Prostate gland (tissue), 2 donors: ENCODE results near the gene STAG1. TPM values are rescaled to one million over a fixed set of nuclear protein-coding genes. Genes with fewer than 3 reads are reported as not detected.
"Not testable (repeated sequence)": the region's sequence is repeated elsewhere in the genome, so short reads cannot be mapped to it uniquely, and the experiment has no call there.

Experiments used
- DNase-seq: peaks from one replicate; pipeline ENCODE4 v3.0.0-alpha.2; 2019; ENCODE audit warnings: low spot score
- H3K27ac ChIP-seq, 2 donors: fragments of 200-600 bp; sonication (generic); 2 replicates each; pipeline ENCODE4 v1.5.1; 2017 to 2019
- H3K27me3 ChIP-seq: fragments of 200-600 bp; sonication (generic); replicated peaks from 2 replicates; pipeline ENCODE4 v1.5.1; 2019; ENCODE audit not compliant: insufficient read depth
- H3K36me3 ChIP-seq, 2 donors: fragments of 200-600 bp; sonication (generic); 1 replicate in 1 of 2; 2 replicates in 1 of 2; pipeline versions ENCODE4 v1.5.1 to v1.8.1; 2017 to 2019
- H3K4me1 ChIP-seq: fragments of 200-600 bp; sonication (generic); replicated peaks from 2 replicates; pipeline ENCODE4 v1.5.1; 2019
- H3K4me3 ChIP-seq, 2 donors: fragments of 200-600 bp; sonication (generic); 2 replicates each; pipeline ENCODE4 v1.5.1; 2017 to 2019
- H3K9me3 ChIP-seq: fragments of 200-600 bp; sonication (generic); 2 replicates; pipeline ENCODE4 v1.5.1; 2017
- POLR2A ChIP-seq: fragments of 450-650 bp; IDR thresholded peaks from one replicate; pipeline ENCODE4 v1.6.1; 2016; ENCODE audit warnings: antibody characterized with exemption, mild to moderate bottlenecking
- POLR2AphosphoS5 ChIP-seq: sonication (generic); formaldehyde crosslinking; IDR thresholded peaks from one replicate; pipeline ENCODE4 v1.6.1; 2017; ENCODE audit warnings: antibody characterized with exemption
- WGBS: methylation state at CpG from one replicate; pipeline ENCODE4 v1.1.5; 2018; 5-methylcytosine and 5-hydroxymethylcytosine counted together
- intact Hi-C: fragments of 100-400 bp; cut with DNase I; formaldehyde crosslinking; loops from one replicate; pipeline ENCODE4 v1.14.2; 2022
- total RNA-seq, 2 donors: library from RNA; depleted of rRNA; stranded (reverse); fragments of >200 nt; gene quantifications; one replicate each; pipeline ENCODE4 v1.1.0, GENCODE V29; 2016
- TF ChIP-seq, protein P1 (sequence below), 4 experiments: fragments of 200-600 bp in 2 of 4; fragments of 450-650 bp in 2 of 4; sonication (generic) in 2 of 4; IDR thresholded peaks; 1 replicate in 3 of 4; 2 replicates in 1 of 4; pipeline ENCODE4 v1.5.1; 2016 to 2019; ENCODE audit warnings: antibody characterized with exemption in 4 of 4, mild to moderate bottlenecking in 2 of 4, moderate library complexity in 2 of 4

The STAG1 gene
- total RNA-seq, 2 donors from 2014 or later = 21.9 to 34.1 TPM

DNA sequence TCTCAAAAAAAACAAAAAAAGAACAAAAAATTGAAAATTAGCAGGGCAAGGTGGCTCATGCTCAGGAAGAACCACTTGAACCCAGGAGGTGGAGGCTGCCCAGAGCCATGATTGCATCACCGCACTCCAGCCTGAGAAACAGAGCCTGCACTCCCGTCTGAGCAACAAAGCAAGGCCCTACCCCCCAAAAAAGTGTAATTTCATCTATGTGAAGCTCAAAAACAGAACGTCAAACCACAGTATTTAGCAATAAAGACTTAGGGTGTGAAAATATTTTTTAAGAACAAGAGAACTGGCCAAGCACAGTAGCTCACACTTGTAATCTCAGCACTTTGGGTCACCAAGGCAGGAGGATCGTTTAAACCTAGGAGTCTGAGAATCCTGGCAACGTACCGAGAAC lies 38.2 kb downstream of the STAG1 start:
- TF ChIP-seq POLR2A (no peak), POLR2AphosphoS5 (no peak)
- TF ChIP-seq, protein P1, sequence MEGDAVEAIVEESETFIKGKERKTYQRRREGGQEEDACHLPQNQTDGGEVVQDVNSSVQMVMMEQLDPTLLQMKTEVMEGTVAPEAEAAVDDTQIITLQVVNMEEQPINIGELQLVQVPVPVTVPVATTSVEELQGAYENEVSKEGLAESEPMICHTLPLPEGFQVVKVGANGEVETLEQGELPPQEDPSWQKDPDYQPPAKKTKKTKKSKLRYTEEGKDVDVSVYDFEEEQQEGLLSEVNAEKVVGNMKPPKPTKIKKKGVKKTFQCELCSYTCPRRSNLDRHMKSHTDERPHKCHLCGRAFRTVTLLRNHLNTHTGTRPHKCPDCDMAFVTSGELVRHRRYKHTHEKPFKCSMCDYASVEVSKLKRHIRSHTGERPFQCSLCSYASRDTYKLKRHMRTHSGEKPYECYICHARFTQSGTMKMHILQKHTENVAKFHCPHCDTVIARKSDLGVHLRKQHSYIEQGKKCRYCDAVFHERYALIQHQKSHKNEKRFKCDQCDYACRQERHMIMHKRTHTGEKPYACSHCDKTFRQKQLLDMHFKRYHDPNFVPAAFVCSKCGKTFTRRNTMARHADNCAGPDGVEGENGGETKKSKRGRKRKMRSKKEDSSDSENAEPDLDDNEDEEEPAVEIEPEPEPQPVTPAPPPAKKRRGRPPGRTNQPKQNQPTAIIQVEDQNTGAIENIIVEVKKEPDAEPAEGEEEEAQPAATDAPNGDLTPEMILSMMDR (IDR thresholded peaks at IDR 0.05) = no peak
- intact Hi-C loops = no loop called here
- H3K27me3 ChIP-seq = no peaks in the 10 kb centered on the region
- H3K27ac ChIP-seq = no peak overlapping the region
- H3K4me1 ChIP-seq = no peaks in the 10 kb centered on the region
- 95% methylated on average over 6 of the region's 6 CpGs for WGBS
- H3K4me3 ChIP-seq = no peak overlapping the region
- no peak for DNase-seq
- no peaks in the 10 kb centered on the region for H3K9me3 ChIP-seq
- no peaks in the 10 kb centered on the region for H3K36me3 ChIP-seq

DNA sequence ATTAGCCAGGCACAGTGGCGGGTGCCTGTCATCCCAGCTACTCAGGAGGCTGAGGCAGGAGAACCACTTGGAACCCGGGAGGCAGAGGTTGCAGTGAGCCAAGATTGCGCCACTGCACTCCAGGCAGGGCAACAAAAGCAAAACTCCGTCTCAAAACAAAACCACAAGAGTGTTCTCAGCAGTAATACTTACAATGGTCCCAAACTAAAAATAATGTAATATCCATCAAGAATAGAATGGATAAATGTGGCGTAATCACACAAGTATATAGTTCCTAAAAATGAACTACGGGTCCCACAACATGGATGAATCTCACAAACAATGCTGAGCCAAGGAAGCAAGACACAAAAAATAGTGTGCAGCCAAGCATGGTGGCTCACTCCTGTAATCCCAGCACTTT lies 39.2 kb downstream of the STAG1 start:
- Histone ChIP-seq H3K36me3 (no peaks in the 10 kb centered on the region), H3K27me3 (no peaks in the 10 kb centered on the region), H3K4me3 (no peak overlapping the region), H3K27ac (no peak overlapping the region), H3K4me1 (no peaks in the 10 kb centered on the region), H3K9me3 (no peaks in the 10 kb centered on the region)
- WGBS = 91% methylated on average over 6 of the region's 6 CpGs
- TF ChIP-seq, protein P1 (IDR thresholded peaks at IDR 0.05) = no peak
- TF ChIP-seq POLR2AphosphoS5 (no peak), POLR2A (no peak)
- no peak for DNase-seq
- intact Hi-C loops = no loop called here

GRCh38 chr3:136711888-136712287 lies 40.3 kb downstream of the STAG1 start:
- DNase-seq, H3K4me1 ChIP-seq, H3K27ac ChIP-seq, H3K36me3 ChIP-seq, H3K27me3 ChIP-seq, H3K4me3 ChIP-seq, intact Hi-C loops, H3K9me3 ChIP-seq: not testable (repeated sequence)
- WGBS = 95% methylated on average over 9 of the region's 9 CpGs

- TF ChIP-seq, protein P1 (IDR thresholded peaks at IDR 0.05) = no peak
- TF ChIP-seq POLR2AphosphoS5 (no peak), POLR2A (no peak)
These were observed 40.9 kb downstream of the STAG1 start for GRCh38 chr3:136711277-136711676.

DNA sequence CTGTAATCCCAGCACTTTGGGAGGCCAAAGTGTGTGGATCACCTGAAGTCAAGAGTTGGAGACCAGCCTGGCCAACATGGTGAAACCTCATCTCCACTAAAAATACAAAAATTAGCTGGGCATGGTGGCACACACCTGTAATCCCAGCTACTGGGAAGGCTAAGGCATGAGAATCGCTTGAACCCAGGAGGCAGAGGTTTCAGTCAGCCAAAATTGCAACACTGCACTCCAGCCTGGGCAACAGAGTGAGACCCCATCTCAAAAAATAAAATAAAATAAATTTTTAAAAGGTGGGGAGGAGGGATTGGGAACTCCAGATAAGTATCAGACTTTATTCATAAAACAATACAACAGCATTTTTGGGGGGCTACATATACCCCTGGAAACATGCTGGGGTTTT lies 42.4 kb downstream of the STAG1 start:
- H3K36me3 ChIP-seq, H3K4me3 ChIP-seq, H3K27ac ChIP-seq, H3K4me1 ChIP-seq, intact Hi-C loops, H3K9me3 ChIP-seq, H3K27me3 ChIP-seq, DNase-seq: not testable (repeated sequence)
- 100% methylated on average over 1 of the region's 1 CpG for WGBS

More at GRCh38 chr3:136711277-136711676, 40.9 kb downstream of the STAG1 start:
- Histone ChIP-seq H3K4me3 (no peak overlapping the region), H3K36me3 (no peaks in the 10 kb centered on the region), H3K27me3 (no peaks in the 10 kb centered on the region), H3K4me1 (no peaks in the 10 kb centered on the region), H3K9me3 (no peaks in the 10 kb centered on the region), H3K27ac (no peak overlapping the region)
- intact Hi-C loops = no loop called here
- no peak for DNase-seq
- WGBS = 97% methylated on average over 7 of the region's 7 CpGs

- no peaks in the 10 kb centered on the region for H3K4me1 ChIP-seq
- WGBS = 80% methylated on average over 3 of the region's 3 CpGs
- no peaks in the 10 kb centered on the region for H3K9me3 ChIP-seq
- no peaks in the 10 kb centered on the region for H3K36me3 ChIP-seq
- no peak for DNase-seq
- intact Hi-C loops = no loop called here
- H3K27ac ChIP-seq = no peak overlapping the region
- TF ChIP-seq POLR2A (no peak), POLR2AphosphoS5 (no peak)
- TF ChIP-seq, protein P1 (IDR thresholded peaks at IDR 0.05) = no peak
- no peaks in the 10 kb centered on the region for H3K27me3 ChIP-seq
- no peak overlapping the region for H3K4me3 ChIP-seq
These were observed 43.7 kb downstream of the STAG1 start for GRCh38 chr3:136708333-136708985.
